GM03348 (cell line): ENCODE data around the gene KRTAP9-9.
"Not testable (repeated sequence)": the region's sequence is repeated elsewhere in the genome, so short reads cannot be mapped to it uniquely, and the experiment has no call there.

Experiments used
- DNase-seq: peaks from one replicate; pipeline ENCODE4 v3.0.0; 2012; ENCODE audit warnings: low spot score

Gene KRTAP9-9

GRCh38 chr17:41255381-41256290 is at the start of gene KRTAP9-9:
KRTAP9-9 (plus strand) TSS chr17:41255384.
- not testable (repeated sequence) for DNase-seq

GRCh38 chr17:41211845-41212466 is 43.2 kb upstream of the KRTAP9-9 start:
- peak; percentile 58 for DNase-seq

GRCh38 chr17:41212524-41213169 is 42.5 kb upstream of the KRTAP9-9 start:
- no peak for DNase-seq

GRCh38 chr17:41215681-41216080 is 39.5 kb upstream of the KRTAP9-9 start:
- no peak for DNase-seq

- DNase-seq: no peak
Measured at GRCh38 chr17:41223821-41224220, 31.4 kb upstream of the KRTAP9-9 start.

GRCh38 chr17:41226051-41226450 is 29.1 kb upstream of the KRTAP9-9 start:
- no peak for DNase-seq

- DNase-seq: not testable (repeated sequence)
Measured at GRCh38 chr17:41226598-41227095, 28.5 kb upstream of the KRTAP9-9 start, which contains the start of gene KRTAP9-2. KRTAP9-2 (plus strand) TSS chr17:41226648; CDS start chr17:41226655, 7 bp downstream.

GRCh38 chr17:41230094-41230493 is 25.1 kb upstream of the KRTAP9-9 start:
- no peak for DNase-seq

- DNase-seq: no peak
Measured at GRCh38 chr17:41231731-41232130, 23.5 kb upstream of the KRTAP9-9 start.

GRCh38 chr17:41232399-41233105 is 22.6 kb upstream of the KRTAP9-9 start, which contains the start of gene KRTAP9-3:
KRTAP9-3 (plus strand) TSS chr17:41232449; CDS start chr17:41232502, 53 bp downstream.
- not testable (repeated sequence) for DNase-seq

GRCh38 chr17:41237116-41237515 is 18.1 kb upstream of the KRTAP9-9 start:
- not testable (repeated sequence) for DNase-seq

GRCh38 chr17:41237949-41238437 is 17.2 kb upstream of the KRTAP9-9 start, which contains the start of gene KRTAP9-8:
KRTAP9-8 (plus strand) TSS chr17:41237999; CDS start chr17:41238052, 53 bp downstream.
- DNase-seq: not testable (repeated sequence)

- not testable (repeated sequence) for DNase-seq
Measured at GRCh38 chr17:41246995-41247787, 8.0 kb upstream of the KRTAP9-9 start.

- not testable (repeated sequence) for DNase-seq
Measured at GRCh38 chr17:41249637-41250240, 5.4 kb upstream of the KRTAP9-9 start, which contains the start of gene KRTAP9-4. KRTAP9-4 (plus strand) TSS chr17:41249687; CDS start chr17:41249721, 34 bp downstream.

- no peak for DNase-seq
Measured at GRCh38 chr17:41251261-41251660, 3.9 kb upstream of the KRTAP9-9 start.

GRCh38 chr17:41254861-41255260 is 323 bp upstream of the KRTAP9-9 start:
- peak; percentile 21 for DNase-seq

GRCh38 chr17:41256291-41256685 is 1.1 kb downstream of the KRTAP9-9 start:
- no peak for DNase-seq

- DNase-seq: no peak
Measured at GRCh38 chr17:41258406-41258805, 3.2 kb downstream of the KRTAP9-9 start.

GRCh38 chr17:41263212-41263611 is 8.0 kb downstream of the KRTAP9-9 start:
- no peak for DNase-seq

- DNase-seq: no peak
Measured at GRCh38 chr17:41264599-41264998, 9.4 kb downstream of the KRTAP9-9 start.
